Measurements from ENCODE around the gene ADAT3. TPM values are rescaled to one million over a fixed set of nuclear protein-coding genes. Genes with fewer than 3 reads are reported as not detected.
"Not testable (repeated sequence)": the region's sequence is repeated elsewhere in the genome, so short reads cannot be mapped to it uniquely, and the experiment has no call there.

The ADAT3 gene
- total RNA-seq, 1 donor from 2014 or later = 2.1 TPM

- intact Hi-C loops (cut with DNase I); DNase-seq (ENCODE audit: low spot score): not testable (repeated sequence)
Measured at GRCh38 chr19:1881393-1882088, 23.7 kb upstream of the ADAT3 start.

GRCh38 chr19:1882089-1882785 lies 23.0 kb upstream of the ADAT3 start:
- intact Hi-C loops (cut with DNase I) = no loop called here
- no peak for DNase-seq (ENCODE audit: low spot score)

- intact Hi-C loops (cut with DNase I) = no loop called here
- no peak for DNase-seq (ENCODE audit: low spot score)
Measured at GRCh38 chr19:1882786-1883692, 22.2 kb upstream of the ADAT3 start.

- DNase-seq (ENCODE audit: low spot score) = no peak
- intact Hi-C loops (cut with DNase I) = no loop called here
Measured at GRCh38 chr19:1883784-1884183, 21.4 kb upstream of the ADAT3 start.

GRCh38 chr19:1884291-1884718 lies 20.9 kb upstream of the ADAT3 start:
- DNase-seq (ENCODE audit: low spot score) = no peak
- intact Hi-C loops (cut with DNase I) = no loop called here

GRCh38 chr19:1884719-1885334 lies 20.4 kb upstream of the ADAT3 start:
- intact Hi-C loops (cut with DNase I) = no loop called here
- no peak for DNase-seq (ENCODE audit: low spot score)

GRCh38 chr19:1885398-1886119 lies 19.6 kb upstream of the ADAT3 start, which contains the start of gene ABHD17A:
TSS of gene ABHD17A (minus strand) at chr19:1885496. CDS start at chr19:1881566, 3,930 bp downstream.
- peak; percentile 98 for DNase-seq (ENCODE audit: low spot score)
- intact Hi-C loops (cut with DNase I) = not testable (repeated sequence)

- DNase-seq (ENCODE audit: low spot score); intact Hi-C loops (cut with DNase I): not testable (repeated sequence)
Measured at GRCh38 chr19:1886360-1886759, 18.8 kb upstream of the ADAT3 start.

GRCh38 chr19:1888385-1888784 lies 16.8 kb upstream of the ADAT3 start:
- no peak for DNase-seq (ENCODE audit: low spot score)
- intact Hi-C loops (cut with DNase I) = no loop called here

GRCh38 chr19:1889907-1890306 lies 15.3 kb upstream of the ADAT3 start:
- DNase-seq (ENCODE audit: low spot score) = no peak
- intact Hi-C loops (cut with DNase I) = no loop called here

GRCh38 chr19:1893791-1894190 lies 11.4 kb upstream of the ADAT3 start:
- intact Hi-C loops (cut with DNase I) = no loop called here
- DNase-seq (ENCODE audit: low spot score) = no peak

- no peak for DNase-seq (ENCODE audit: low spot score)
- intact Hi-C loops (cut with DNase I) = no loop called here
Measured at GRCh38 chr19:1896508-1896907, 8.7 kb upstream of the ADAT3 start.

GRCh38 chr19:1901940-1902404 lies 3.2 kb upstream of the ADAT3 start:
- no peak for DNase-seq (ENCODE audit: low spot score)
- intact Hi-C loops (cut with DNase I) = no loop called here

GRCh38 chr19:1902923-1903322 lies 2.3 kb upstream of the ADAT3 start:
- intact Hi-C loops (cut with DNase I) = no loop called here
- no peak for DNase-seq (ENCODE audit: low spot score)

- DNase-seq (ENCODE audit: low spot score) = no peak
- intact Hi-C loops (cut with DNase I) = loop anchor here (2.0 kb wide), 1 partner anchor 40 kb away; no protein-coding TSS in a partner anchor
Measured at GRCh38 chr19:1904860-1905109, 414 bp upstream of the ADAT3 start.

- intact Hi-C loops (cut with DNase I) = loop anchor here (2.0 kb wide), 1 partner anchor 41 kb away; no protein-coding TSS in a partner anchor
Measured at GRCh38 chr19:1905863-1906375, 720 bp downstream of the ADAT3 start.

GRCh38 chr19:1906985-1907562 lies 1.9 kb downstream of the ADAT3 start:
- intact Hi-C loops (cut with DNase I) = no loop called here
- no peak for DNase-seq (ENCODE audit: low spot score)

More at GRCh38 chr19:1905863-1906375, 720 bp downstream of the ADAT3 start:
- no peak for DNase-seq (ENCODE audit: low spot score)

GRCh38 chr19:1907563-1908363 lies 2.6 kb downstream of the ADAT3 start:
- no peak for DNase-seq (ENCODE audit: low spot score)
- intact Hi-C loops (cut with DNase I) = no loop called here
